Body of pancreas (tissue), 4 donors: Measurements from ENCODE around the gene C4A. TPM values are rescaled to one million over a fixed set of nuclear protein-coding genes. Genes with fewer than 3 reads are reported as not detected.
"Not testable (repeated sequence)": the region's sequence is repeated elsewhere in the genome, so short reads cannot be mapped to it uniquely, and the experiment has no call there.

Source experiments
- ATAC-seq: fragments of 150-250 bp; one replicate; pipeline ENCODE4 v1.9.1; 2016
- DNase-seq, 4 donors: peaks; one replicate each; pipeline ENCODE4 v3.0.0-alpha.2; 2019
- H3K27ac ChIP-seq, 4 donors: fragments of 200-600 bp; sonication (generic); 1 replicate in 3 of 4; 2 replicates in 1 of 4; pipeline versions ENCODE4 v1.5.1 to v1.6.1; 2016 to 2019; ENCODE audit warnings: mild to moderate bottlenecking in 1 of 4, mixed read lengths in 1 of 4, moderate library complexity in 1 of 4
- H3K27me3 ChIP-seq, 2 donors: fragments of 200-600 bp; sonication (generic); one replicate each; pipeline ENCODE4 v1.6.0; 2016; ENCODE audit warnings: mild to moderate bottlenecking in 1 of 2
- H3K36me3 ChIP-seq, 2 donors: fragments of 200-600 bp; sonication (generic); replicated peaks in 1 of 2; 2 replicates each; pipeline ENCODE4 v1.5.1; 2016; ENCODE audit warnings: low read depth in 2 of 2; ENCODE audit not compliant: insufficient read depth in 1 of 2
- H3K4me1 ChIP-seq: fragments of 200-600 bp; sonication (generic); one replicate; pipeline ENCODE4 v1.6.0; 2016
- H3K4me3 ChIP-seq, 2 donors: fragments of 200-600 bp; sonication (generic); 1 replicate in 1 of 2; 2 replicates in 1 of 2; pipeline ENCODE4 v1.5.1; 2016 to 2019
- H3K9me3 ChIP-seq, 3 donors: fragments of 200-600 bp; sonication (generic); 1 replicate in 2 of 3; 2 replicates in 1 of 3; pipeline ENCODE4 v1.5.1; 2016
- CTCF ChIP-seq, 7 experiments: fragments of 450-650 bp in 4 of 7; fragments of 200-600 bp in 3 of 7; sonication (generic) in 3 of 7; IDR thresholded peaks; one replicate each; pipeline ENCODE4 v1.5.1; 2016 to 2019; ENCODE audit warnings: antibody characterized with exemption in 7 of 7
- POLR2A ChIP-seq, 3 donors: fragments of 450-650 bp; IDR thresholded peaks; one replicate each; pipeline ENCODE4 v1.6.1; 2016; ENCODE audit warnings: antibody characterized with exemption in 3 of 3, mild to moderate bottlenecking in 2 of 3
- WGBS, 2 donors: methylation state at CpG; one replicate each; pipeline ENCODE4 v1.1.5; 2017; 5-methylcytosine and 5-hydroxymethylcytosine counted together
- intact Hi-C: fragments of 100-400 bp; cut with DNase I; formaldehyde crosslinking; loops from one replicate; pipeline ENCODE4 v1.15.1; 2023
- total RNA-seq, 2 donors: library from RNA; depleted of rRNA; stranded (reverse); fragments of >200 nt; gene quantifications; one replicate each; pipeline ENCODE4 v1.1.0, GENCODE V29; 2016

Gene C4A
- total RNA-seq, 2 donors from 2014 or later = 60.3 to 65.9 TPM

- 29 to 46% methylated on average over 18 of the region's 18 CpGs for WGBS, 2 donors
- intact Hi-C loops = no loop called here
Observed at GRCh38 chr6:31970604-31971271, 11.1 kb upstream of the C4A start.

GRCh38 chr6:31971279-31971992 is 10.4 kb upstream of the C4A start:
- Histone ChIP-seq H3K9me3 (no peaks in the 10 kb centered on the region), H3K27ac (peak overlapping the region; percentile 85 to 96 (median 95)), H3K36me3 (peaks cover 0 to 13% of the 10 kb centered on the region in 2 donors), H3K27me3 (no peaks in the 10 kb centered on the region), H3K4me1 (peaks cover 30% of the 10 kb centered on the region), H3K4me3 (peak overlapping the region; percentile 47 to 49)
- intact Hi-C loops = no loop called here
- WGBS, 2 donors = 7 to 20% methylated on average over 28 to 29 of the region's 29 CpGs
- DNase-seq (peak in 2 of 4 donors; percentile 13 to 32), ATAC-seq (no peak)
- TF ChIP-seq POLR2A (IDR thresholded peaks at IDR 0.05) (no peak), CTCF (IDR thresholded peaks at IDR 0.05) (peak in 1 of 7 experiments; percentile 10)

More at GRCh38 chr6:31970604-31971271, 11.1 kb upstream of the C4A start:
- no peaks in the 10 kb centered on the region for H3K27me3 ChIP-seq
- peak; percentile 54 to 69 (median 60) for DNase-seq
- H3K4me1 ChIP-seq = peaks cover 30% of the 10 kb centered on the region
- peak overlapping the region in 1 of 2 donors; percentile 49 for H3K4me3 ChIP-seq
- peaks cover 0 to 15% of the 10 kb centered on the region in 2 donors for H3K36me3 ChIP-seq
- ATAC-seq = no peak
- TF ChIP-seq POLR2A (IDR thresholded peaks at IDR 0.05) = peak in 2 of 3 donors; percentile 37
- TF ChIP-seq CTCF (IDR thresholded peaks at IDR 0.05) = no peak
- no peaks in the 10 kb centered on the region for H3K9me3 ChIP-seq
- H3K27ac ChIP-seq = peak overlapping the region; percentile 85 to 96 (median 95)

GRCh38 chr6:31971993-31972708 is 9.7 kb upstream of the C4A start, which contains the start of gene DXO:
DXO (minus strand) TSS chr6:31972138; CDS start chr6:31971675, 463 bp downstream.
- intact Hi-C loops = no loop called here
- DNase-seq (peak; percentile 95 to 98 (median 95)), ATAC-seq (peak; percentile 95)
- peak in 1 of 7 experiments; percentile 3 for TF ChIP-seq CTCF (IDR thresholded peaks at IDR 0.05)
- TF ChIP-seq POLR2A (IDR thresholded peaks at IDR 0.05) = peak; percentile 56 to 73 (median 71)
- whole genome bisulfite sequencing, 2 donors = 0 to 1% methylated on average over 28 to 62 of the region's 62 CpGs
- H3K4me1 ChIP-seq = peaks cover 30% of the 10 kb centered on the region
- H3K27me3 ChIP-seq = no peaks in the 10 kb centered on the region
- H3K27ac ChIP-seq = peak within 1 kb of the TSS; percentile 85 to 96 (median 95)
- H3K36me3 ChIP-seq = peaks cover 0 to 6% of the 10 kb centered on the region in 2 donors
- no peaks in the 10 kb centered on the region for H3K9me3 ChIP-seq
- H3K4me3 ChIP-seq = peak within 1 kb of the TSS; percentile 47 to 49

- Histone ChIP-seq H3K9me3 (no peaks in the 10 kb centered on the region), H3K27me3 (no peaks in the 10 kb centered on the region), H3K36me3 (peaks cover 0 to 1% of the 10 kb centered on the region in 2 donors), H3K27ac (peak overlapping the region; percentile 85 to 96 (median 95)), H3K4me1 (peaks cover 30% of the 10 kb centered on the region), H3K4me3 (peak overlapping the region; percentile 47 to 49)
- ATAC-seq (no peak), DNase-seq (no peak)
- intact Hi-C loops = no loop called here
- TF ChIP-seq POLR2A (IDR thresholded peaks at IDR 0.05) (no peak), CTCF (IDR thresholded peaks at IDR 0.05) (no peak)
- 5 to 6% methylated on average over 12 to 19 of the region's 19 CpGs for WGBS, 2 donors
Observed at GRCh38 chr6:31972709-31973350, 9.0 kb upstream of the C4A start.

GRCh38 chr6:31976065-31976464 is 5.8 kb upstream of the C4A start:
- peaks cover 16% of the 10 kb centered on the region for H3K4me1 ChIP-seq
- H3K27me3 ChIP-seq, DNase-seq, H3K27ac ChIP-seq, H3K36me3 ChIP-seq, H3K4me3 ChIP-seq, intact Hi-C loops, H3K9me3 ChIP-seq, ATAC-seq: not testable (repeated sequence)
- 90 to 100% methylated on average over 2 of the region's 30 CpGs for WGBS, 2 donors
